ENCODE measurements around the gene GGA2.
"Not testable (repeated sequence)": the region's sequence is repeated elsewhere in the genome, so short reads cannot be mapped to it uniquely, and the experiment has no call there.

GGA2 gene

DNA sequence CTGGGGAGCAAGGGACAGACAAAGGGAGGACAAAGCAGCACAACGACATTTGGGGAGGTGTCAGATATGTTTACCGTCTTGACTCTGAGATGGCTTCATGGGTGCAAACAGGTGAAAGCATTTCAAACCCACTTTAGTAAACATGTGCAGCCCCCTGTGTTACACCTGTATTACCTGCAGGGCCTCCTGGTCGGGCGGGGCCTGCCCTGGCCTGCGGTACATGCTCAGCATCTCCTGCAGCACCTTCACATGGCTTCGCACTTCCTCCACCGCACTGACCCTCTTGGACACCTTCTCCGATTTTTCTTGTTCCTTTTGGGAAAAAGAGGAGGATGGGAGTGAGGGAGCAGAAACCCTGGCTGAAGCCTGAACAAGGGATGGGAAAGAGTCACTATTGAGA is 24.5 kb downstream of the GGA2 start:
- Histone ChIP-seq H3K27ac (no peak overlapping the region), H3K27me3 (no peaks in the 10 kb centered on the region), H3K4me1 (ENCODE audit: control insufficient read depth in 1 of 2, insufficient read depth in 1 of 2, low read depth in 1 of 2, low read length in 1 of 2) (no peaks in the 10 kb centered on the region), H3K4me3 (ENCODE audit: low read depth in 1 of 2, low read length in 1 of 2) (no peak overlapping the region), H3K9me3 (no peaks in the 10 kb centered on the region), H3K36me3 (peaks cover 85% of the 10 kb centered on the region)
- TF ChIP-seq, protein P1, sequence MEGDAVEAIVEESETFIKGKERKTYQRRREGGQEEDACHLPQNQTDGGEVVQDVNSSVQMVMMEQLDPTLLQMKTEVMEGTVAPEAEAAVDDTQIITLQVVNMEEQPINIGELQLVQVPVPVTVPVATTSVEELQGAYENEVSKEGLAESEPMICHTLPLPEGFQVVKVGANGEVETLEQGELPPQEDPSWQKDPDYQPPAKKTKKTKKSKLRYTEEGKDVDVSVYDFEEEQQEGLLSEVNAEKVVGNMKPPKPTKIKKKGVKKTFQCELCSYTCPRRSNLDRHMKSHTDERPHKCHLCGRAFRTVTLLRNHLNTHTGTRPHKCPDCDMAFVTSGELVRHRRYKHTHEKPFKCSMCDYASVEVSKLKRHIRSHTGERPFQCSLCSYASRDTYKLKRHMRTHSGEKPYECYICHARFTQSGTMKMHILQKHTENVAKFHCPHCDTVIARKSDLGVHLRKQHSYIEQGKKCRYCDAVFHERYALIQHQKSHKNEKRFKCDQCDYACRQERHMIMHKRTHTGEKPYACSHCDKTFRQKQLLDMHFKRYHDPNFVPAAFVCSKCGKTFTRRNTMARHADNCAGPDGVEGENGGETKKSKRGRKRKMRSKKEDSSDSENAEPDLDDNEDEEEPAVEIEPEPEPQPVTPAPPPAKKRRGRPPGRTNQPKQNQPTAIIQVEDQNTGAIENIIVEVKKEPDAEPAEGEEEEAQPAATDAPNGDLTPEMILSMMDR (IDR thresholded peaks at IDR 0.05): no peak

DNA sequence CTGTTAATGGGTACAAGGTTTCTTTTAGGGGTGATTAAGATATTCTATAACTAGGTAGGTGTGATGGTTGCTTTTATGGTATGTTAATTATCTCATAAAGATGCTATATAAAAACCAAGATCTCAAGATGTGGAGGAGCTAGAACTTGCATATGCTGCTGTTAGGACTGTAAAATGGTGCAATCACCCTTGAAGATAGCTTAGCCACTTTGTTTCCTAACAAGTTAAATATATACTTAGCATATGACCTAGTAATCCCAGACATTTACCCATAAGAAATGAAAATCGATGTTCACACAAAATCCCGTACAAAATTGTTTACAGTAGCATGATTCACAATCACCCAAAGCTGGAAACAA is 25.1 kb downstream of the GGA2 start:
- TF ChIP-seq, protein P1 (IDR thresholded peaks at IDR 0.05): no peak
- no peaks in the 10 kb centered on the region for H3K9me3 ChIP-seq
- H3K27ac ChIP-seq: no peak overlapping the region
- no peaks in the 10 kb centered on the region for H3K27me3 ChIP-seq
- no peak overlapping the region for H3K4me3 ChIP-seq (ENCODE audit: low read depth in 1 of 2, low read length in 1 of 2)
- peaks cover 85% of the 10 kb centered on the region for H3K36me3 ChIP-seq
- H3K4me1 ChIP-seq (ENCODE audit: control insufficient read depth in 1 of 2, insufficient read depth in 1 of 2, low read depth in 1 of 2, low read length in 1 of 2): no peaks in the 10 kb centered on the region

GRCh38 chr16:23484510-23485256 is 25.6 kb downstream of the GGA2 start:
- TF ChIP-seq, protein P1 (IDR thresholded peaks at IDR 0.05): no peak
- Histone ChIP-seq H3K9me3 (no peaks in the 10 kb centered on the region), H3K27ac (no peak overlapping the region), H3K36me3 (peaks cover 85% of the 10 kb centered on the region), H3K27me3 (no peaks in the 10 kb centered on the region), H3K4me1 (ENCODE audit: control insufficient read depth in 1 of 2, insufficient read depth in 1 of 2, low read depth in 1 of 2, low read length in 1 of 2) (no peaks in the 10 kb centered on the region), H3K4me3 (ENCODE audit: low read depth in 1 of 2, low read length in 1 of 2) (no peak overlapping the region)

- H3K36me3 ChIP-seq: peaks cover 85% of the 10 kb centered on the region
- H3K4me1 ChIP-seq (ENCODE audit: control insufficient read depth in 1 of 2, insufficient read depth in 1 of 2, low read depth in 1 of 2, low read length in 1 of 2); H3K9me3 ChIP-seq; H3K4me3 ChIP-seq (ENCODE audit: low read depth in 1 of 2, low read length in 1 of 2); H3K27ac ChIP-seq; H3K27me3 ChIP-seq: not testable (repeated sequence)
These were observed 26.8 kb downstream of the GGA2 start for GRCh38 chr16:23483492-23483891.

- TF ChIP-seq, protein P1 (IDR thresholded peaks at IDR 0.05): no peak
- peaks cover 82% of the 10 kb centered on the region for H3K36me3 ChIP-seq
- H3K4me3 ChIP-seq (ENCODE audit: low read depth in 1 of 2, low read length in 1 of 2): no peak overlapping the region
- H3K27me3 ChIP-seq: no peaks in the 10 kb centered on the region
- H3K27ac ChIP-seq: no peak overlapping the region
- no peaks in the 10 kb centered on the region for H3K9me3 ChIP-seq
- no peaks in the 10 kb centered on the region for H3K4me1 ChIP-seq (ENCODE audit: control insufficient read depth in 1 of 2, insufficient read depth in 1 of 2, low read depth in 1 of 2, low read length in 1 of 2)
These were observed 27.5 kb downstream of the GGA2 start for GRCh38 chr16:23482778-23483177.

GRCh38 chr16:23480257-23480656 is 30.0 kb downstream of the GGA2 start:
- H3K27me3 ChIP-seq: no peaks in the 10 kb centered on the region
- H3K27ac ChIP-seq: no peak overlapping the region
- no peaks in the 10 kb centered on the region for H3K4me1 ChIP-seq (ENCODE audit: control insufficient read depth in 1 of 2, insufficient read depth in 1 of 2, low read depth in 1 of 2, low read length in 1 of 2)
- H3K36me3 ChIP-seq: peaks cover 79% of the 10 kb centered on the region
- H3K4me3 ChIP-seq (ENCODE audit: low read depth in 1 of 2, low read length in 1 of 2): no peak overlapping the region
- TF ChIP-seq, protein P1 (IDR thresholded peaks at IDR 0.05): no peak
- H3K9me3 ChIP-seq: no peaks in the 10 kb centered on the region
